GM19043 (cell line): ENCODE data around the gene NDOR1.

Source experiments
- ATAC-seq: cut with Tn5 transposase; IDR thresholded peaks from one replicate; pipeline ENCODE4 v1.9.1; 2021; ENCODE audit warnings: low read depth; ENCODE audit not compliant: unreplicated experiment

Gene NDOR1

GRCh38 chr9:137205126-137206069, at the start of gene NDOR1, which contains the start of gene TMEM203:
Gene NDOR1, plus strand, starts transcription at chr9:137205700. Its CDS starts 78 bp downstream, at chr9:137205778.
Gene TMEM203, minus strand, starts transcription at chr9:137205648. Its CDS starts 234 bp downstream, at chr9:137205414.
- no peak for ATAC-seq

GRCh38 chr9:137156567-137157375, 48.7 kb upstream of the NDOR1 start:
- no peak for ATAC-seq

DNA sequence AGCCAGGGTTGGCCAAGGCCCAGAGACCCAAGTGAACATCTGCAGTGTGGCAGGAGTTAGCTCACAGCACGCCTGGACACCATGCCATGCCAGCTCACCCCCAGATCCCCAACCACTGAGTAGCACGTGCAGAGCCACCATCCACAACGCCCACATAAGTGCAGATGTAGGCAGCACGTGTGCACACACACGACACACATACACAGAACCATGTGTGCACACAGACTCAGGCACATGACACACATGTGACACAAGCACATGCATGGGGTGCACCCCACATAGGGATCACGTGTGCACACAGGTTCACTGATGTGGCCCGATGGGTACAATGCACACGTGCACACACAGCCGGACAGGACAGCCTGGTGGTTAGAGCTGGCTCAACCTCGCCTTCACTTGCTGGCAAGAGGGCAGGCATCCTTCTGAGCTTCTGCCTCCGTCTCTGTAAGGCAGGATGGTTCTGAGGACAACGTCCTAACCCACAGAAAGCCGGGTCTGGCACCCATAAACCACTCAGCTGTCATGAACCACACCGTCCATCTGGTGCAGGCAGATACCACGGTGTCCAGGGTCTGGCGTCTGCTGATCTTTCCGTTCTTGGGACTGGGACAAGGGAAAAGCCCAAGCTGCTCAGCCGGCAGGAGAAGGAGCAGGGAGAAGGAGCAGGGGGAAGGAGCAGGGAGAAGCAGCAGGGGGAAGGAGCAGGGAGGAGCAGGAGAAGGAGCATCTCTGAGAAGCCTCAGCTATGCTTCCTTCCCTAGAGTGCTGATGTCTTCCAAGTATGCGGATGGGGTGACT, 47.7 kb upstream of the NDOR1 start:
- ATAC-seq = no peak

- ATAC-seq = no peak
Measured at GRCh38 chr9:137158625-137159024, 46.9 kb upstream of the NDOR1 start.

DNA sequence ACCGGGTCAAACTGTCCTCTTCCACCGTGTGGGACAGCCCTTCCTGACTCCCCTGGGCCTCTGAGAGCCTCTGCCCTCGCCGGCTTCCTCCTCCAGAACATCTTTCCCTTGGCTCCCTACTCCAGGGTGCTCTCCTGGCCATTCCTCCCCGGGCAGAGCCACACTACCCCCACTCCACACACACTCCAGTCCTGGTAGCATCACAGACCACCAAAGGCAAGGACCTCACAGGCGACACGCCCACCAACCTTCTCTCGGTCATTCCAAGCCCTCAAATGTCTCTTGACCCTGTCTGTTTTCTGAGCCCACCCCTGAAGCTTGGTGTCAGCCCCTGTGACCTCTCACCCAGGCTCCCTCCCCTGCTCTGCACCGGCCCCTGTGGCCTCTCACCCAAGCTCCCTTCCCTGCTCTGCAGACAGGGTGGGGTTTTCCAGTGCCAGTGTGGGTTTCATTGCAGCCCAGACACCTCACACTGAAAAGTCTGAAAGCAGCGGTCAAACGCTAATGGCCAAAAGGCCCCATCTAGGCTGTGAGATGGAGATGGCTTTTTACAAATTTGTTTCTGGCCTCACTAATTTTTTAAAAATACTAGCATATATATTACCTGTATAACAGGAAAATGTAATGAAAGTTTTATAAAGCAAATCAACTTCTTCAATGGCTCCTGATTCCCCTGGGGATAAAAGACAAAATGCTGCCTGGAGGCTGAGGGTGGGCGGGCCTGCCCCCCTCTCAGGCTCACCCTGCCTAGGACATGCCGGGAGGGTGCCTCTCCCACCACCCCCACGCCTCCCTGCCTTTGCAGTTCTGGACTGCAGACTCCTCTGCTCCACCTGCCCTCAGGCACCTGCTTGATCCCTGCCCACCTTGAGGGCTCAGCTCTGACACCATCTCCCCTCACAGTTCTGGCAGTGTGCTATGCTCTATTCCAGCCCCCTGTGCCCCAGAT, 46.1 kb upstream of the NDOR1 start:
- ATAC-seq = no peak

- no peak for ATAC-seq
Measured at GRCh38 chr9:137160054-137160425, 45.5 kb upstream of the NDOR1 start.

- no peak for ATAC-seq
Measured at GRCh38 chr9:137160716-137161557, 44.6 kb upstream of the NDOR1 start.

GRCh38 chr9:137161558-137162486, 43.7 kb upstream of the NDOR1 start:
- ATAC-seq = no peak

- no peak for ATAC-seq
Measured at GRCh38 chr9:137162505-137163364, 42.8 kb upstream of the NDOR1 start.

GRCh38 chr9:137163365-137163715, 42.2 kb upstream of the NDOR1 start:
- ATAC-seq = no peak

GRCh38 chr9:137163805-137164204, 41.7 kb upstream of the NDOR1 start:
- ATAC-seq = no peak

- no peak for ATAC-seq
Measured at GRCh38 chr9:137164370-137165249, 40.9 kb upstream of the NDOR1 start.

GRCh38 chr9:137165250-137165836, 40.2 kb upstream of the NDOR1 start:
- no peak for ATAC-seq

GRCh38 chr9:137166380-137167229, 38.9 kb upstream of the NDOR1 start:
- no peak for ATAC-seq
